Hematopoietic multipotent progenitor cell treated with erythropoietin and hydrocortisone succinate and interleukin-3 and kit ligand, for 4 days (in vitro differentiated cells): Measurements from ENCODE around the gene DNAJA3.

ENCODE experiments used
- DNase-seq: peaks from one replicate; pipeline ENCODE4 v3.0.0-alpha.2; 2015

DNAJA3 gene

DNA sequence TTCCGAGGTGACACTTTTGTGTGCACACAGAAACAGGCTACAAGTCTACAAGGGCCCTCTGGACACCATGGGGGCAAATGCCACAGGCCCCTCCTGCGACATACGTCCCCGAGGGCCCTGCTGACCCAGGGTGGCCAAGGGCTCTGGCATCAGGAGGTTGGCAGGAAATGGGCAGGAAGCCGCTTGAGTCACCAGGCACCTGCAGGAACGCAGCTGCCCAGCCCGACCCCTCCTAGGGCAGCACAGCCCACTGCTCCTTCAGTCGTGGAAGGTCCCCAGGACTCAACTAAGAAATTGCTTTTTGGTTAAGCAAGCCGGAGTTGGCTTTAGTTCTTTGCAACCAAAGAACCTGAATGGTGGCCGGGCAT, 17.4 kb upstream of the DNAJA3 start:
- DNase-seq = no peak

GRCh38 chr16:4409081-4409932, 16.4 kb upstream of the DNAJA3 start:
- DNase-seq = no peak

GRCh38 chr16:4410335-4411075, 15.2 kb upstream of the DNAJA3 start:
- no peak for DNase-seq

DNA sequence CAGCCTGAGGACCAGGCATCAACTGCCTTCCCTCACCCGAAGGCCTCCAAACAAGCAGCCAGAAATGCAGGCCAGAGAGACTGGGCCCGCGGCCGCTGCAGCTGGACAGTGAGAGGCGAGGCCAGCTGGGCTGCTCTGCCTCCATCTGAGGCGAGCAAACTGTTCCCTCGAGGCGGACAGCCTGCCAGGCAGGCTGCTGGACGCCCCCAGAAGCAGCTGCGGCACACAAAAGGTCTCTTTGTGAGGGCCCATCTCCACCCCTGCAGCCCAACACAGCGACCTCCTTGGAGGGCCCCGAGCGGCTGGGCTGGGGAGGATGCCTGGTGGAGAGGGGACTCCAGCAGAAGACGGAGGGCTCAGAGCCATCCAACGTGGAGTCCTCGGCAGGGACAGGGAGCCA, 14.0 kb upstream of the DNAJA3 start:
- no peak for DNase-seq

GRCh38 chr16:4412159-4412558, 13.5 kb upstream of the DNAJA3 start:
- no peak for DNase-seq

DNA sequence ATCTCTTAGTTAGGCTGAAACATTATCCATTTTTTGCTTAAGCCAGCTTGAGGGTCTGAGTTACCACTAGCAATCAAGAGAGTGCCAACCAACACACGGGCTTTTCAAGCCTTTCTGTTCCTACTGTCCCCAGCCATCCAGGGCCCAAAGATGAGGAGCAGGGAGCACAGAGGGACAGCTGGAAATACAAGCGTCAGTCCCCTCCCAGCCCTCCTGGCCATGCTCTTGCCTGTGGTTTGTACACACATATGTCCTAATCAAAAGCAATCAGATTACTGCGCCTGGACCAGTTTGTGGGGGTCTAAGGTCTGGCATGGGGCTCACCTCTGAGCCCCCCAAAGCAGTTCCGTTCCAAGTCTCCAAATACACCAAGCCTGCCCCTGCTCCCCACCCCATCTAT, 12.8 kb upstream of the DNAJA3 start:
- no peak for DNase-seq

GRCh38 chr16:4414187-4414917, 11.3 kb upstream of the DNAJA3 start:
- no peak for DNase-seq

DNA sequence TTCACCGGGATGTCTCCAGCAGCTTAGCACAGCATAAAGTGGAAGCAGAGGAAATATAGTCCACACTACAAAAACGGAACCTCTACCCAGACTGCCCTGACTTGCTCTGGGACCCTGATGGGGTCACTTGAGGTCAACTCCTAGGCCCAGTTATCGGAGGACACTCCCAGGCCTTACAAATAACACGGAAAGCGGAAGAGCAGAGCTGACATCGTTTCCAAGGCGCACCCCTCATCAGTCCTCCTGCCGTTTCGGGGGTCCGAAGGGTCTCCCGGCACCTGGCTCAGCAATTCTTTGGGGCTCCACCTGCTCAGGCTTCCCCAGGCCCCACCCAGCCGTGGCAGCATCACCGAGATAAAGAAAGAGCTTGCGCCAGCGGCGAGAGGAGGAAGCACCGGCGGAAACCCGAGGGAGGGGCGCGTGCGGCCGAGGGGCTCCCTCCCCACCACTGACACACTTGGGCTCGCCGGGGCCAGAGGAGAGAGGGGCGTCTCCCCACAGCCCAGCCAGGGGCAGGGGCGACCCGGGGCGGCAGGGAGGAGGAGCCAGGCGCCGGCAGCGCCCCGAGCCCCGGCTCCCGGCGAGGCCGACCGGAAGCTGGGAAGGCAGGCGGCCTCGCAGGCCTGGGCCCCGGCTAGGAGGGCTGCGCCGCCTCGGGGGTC, 10.0 kb upstream of the DNAJA3 start:
- peak; percentile 86 for DNase-seq

- DNase-seq = peak; percentile 98
Observed at GRCh38 chr16:4416200-4417032, 9.3 kb upstream of the DNAJA3 start, which contains the start of gene CORO7. TSS of gene CORO7 (minus strand) at chr16:4416596. CDS start at chr16:4416518, 78 bp downstream.

GRCh38 chr16:4419402-4419959, 6.2 kb upstream of the DNAJA3 start:
- DNase-seq = no peak

- peak; percentile 39 for DNase-seq
Observed at GRCh38 chr16:4420505-4421105, 5.1 kb upstream of the DNAJA3 start.

GRCh38 chr16:4426021-4426684, 485 bp downstream of the DNAJA3 start:
- peak; percentile 52 for DNase-seq

GRCh38 chr16:4426722-4427372, 1.2 kb downstream of the DNAJA3 start:
- no peak for DNase-seq

DNA sequence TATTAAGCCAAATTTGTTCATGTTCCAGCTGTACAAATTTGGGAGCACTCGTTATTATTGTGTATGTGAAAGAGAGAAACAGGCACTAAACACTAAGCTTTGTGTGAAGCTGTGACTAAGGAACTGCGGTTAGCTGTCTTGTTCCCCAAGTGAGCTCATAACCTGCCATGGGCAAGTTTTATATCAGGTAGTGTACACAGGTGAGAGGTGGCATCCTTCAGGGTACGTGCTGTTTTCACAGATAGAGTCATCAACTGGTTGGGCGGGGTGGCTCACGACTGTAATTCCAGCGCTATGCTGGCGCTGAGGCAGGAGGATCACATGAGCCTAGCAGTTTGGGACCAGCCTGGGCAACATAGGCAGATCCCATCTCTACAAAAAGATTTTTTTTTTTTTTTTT, 2.8 kb downstream of the DNAJA3 start:
- DNase-seq = no peak

DNA sequence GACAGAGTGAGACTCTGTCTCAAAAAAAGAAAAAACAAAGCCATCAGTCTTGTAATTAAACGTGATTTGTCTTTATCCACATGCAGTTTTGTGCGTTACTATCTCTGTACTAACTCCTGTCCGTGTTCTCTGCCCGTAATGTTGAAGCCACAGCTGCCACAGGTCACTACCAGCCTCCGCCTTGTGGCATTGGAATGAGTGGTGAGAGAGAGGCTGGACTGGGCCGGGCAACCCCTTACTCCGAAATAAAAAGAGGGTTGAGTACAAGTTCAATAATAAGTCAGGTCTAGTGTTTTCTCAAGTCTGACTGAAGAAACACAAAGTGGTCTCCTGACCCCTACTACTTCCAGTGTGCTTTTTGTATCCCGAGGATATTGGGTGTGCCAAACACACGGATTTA, 5.4 kb downstream of the DNAJA3 start:
- DNase-seq = no peak

GRCh38 chr16:4433228-4433627, 7.6 kb downstream of the DNAJA3 start:
- no peak for DNase-seq

DNA sequence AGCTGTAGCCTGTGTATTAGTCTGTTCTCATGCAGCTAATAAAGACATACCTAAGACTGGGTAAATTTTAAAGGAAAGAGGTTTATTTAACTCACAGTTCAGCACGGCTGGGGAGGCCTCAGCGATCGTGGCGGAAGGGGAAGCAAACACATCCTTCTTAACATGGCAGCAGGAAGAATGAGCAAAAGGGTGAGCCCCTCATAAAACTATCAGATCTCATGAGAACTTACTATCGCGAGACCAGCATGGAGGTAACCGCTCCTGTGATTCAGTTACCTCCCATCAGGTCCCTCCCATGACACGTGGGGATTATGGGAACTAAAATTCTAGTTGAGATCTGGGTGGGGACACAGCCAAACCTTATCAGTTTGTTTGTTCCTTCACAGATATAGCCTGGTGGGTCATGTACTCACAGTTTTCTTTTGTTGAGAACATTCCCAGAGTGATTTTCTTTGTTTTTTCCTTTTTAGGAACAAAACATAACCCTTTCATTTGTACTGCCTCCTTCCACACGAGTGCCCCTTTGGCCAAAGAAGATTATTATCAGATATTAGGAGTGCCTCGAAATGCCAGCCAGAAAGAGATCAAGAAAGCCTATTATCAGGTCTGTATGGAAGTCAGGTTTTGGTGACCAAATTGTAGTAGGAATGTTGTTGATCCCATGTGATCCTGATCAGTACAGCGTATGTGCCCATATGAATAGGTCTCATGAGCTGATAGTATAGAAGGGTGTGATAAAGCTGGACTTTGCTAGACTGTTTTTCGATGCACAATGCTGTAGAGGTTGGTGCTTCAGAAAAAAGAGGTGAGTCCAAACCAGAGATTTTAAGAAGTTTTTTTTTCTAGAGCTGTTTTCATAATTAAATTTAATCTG, 8.5 kb downstream of the DNAJA3 start:
- DNase-seq = peak; percentile 66

DNA sequence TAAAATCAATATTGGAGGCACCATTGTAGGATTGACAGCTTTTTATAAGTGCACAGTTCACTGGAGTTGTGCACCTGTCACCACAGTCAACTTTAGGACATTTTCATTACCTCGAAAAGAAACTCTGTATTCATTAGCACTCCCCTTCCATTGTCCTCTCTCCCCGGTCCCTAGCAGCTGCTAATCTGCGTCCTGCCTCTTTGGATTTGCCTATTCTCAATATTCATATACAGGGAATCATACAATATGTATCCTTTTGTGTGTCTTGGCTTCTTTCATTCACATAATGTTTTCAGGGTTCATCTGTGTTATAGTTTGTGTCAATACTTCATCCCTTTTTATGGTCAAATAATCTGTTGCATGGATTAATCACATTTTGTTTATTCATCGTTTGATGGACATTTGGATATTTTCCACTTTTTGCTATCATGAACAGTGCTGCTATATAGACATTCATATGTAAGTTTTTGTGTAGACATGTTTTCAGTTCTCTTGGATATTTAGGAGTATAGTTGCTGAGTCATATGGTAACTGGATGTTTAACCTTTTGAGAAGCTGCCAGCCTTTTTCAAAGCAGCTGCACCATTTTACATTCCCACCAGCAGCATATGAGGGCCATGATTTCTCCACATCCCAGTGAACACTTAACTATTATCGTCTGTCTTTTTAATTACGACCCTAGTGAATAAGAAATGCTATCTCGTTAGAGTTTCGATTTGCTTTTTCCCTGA, 9.8 kb downstream of the DNAJA3 start:
- DNase-seq = no peak
